Activated gamma-delta T cell (primary cell): ENCODE results near the gene NHSL1.
"Not testable (repeated sequence)": the region's sequence is repeated elsewhere in the genome, so short reads cannot be mapped to it uniquely, and the experiment has no call there.

ENCODE experiments used
- DNase-seq: peaks from one replicate; lab custom pipeline; 2025; lab: John Stamatoyannopoulos, UW

Gene NHSL1

GRCh38 chr6:138428944-138429598 lies 70.2 kb downstream of the NHSL1 start:
- DNase-seq = no peak

GRCh38 chr6:138427701-138428100 lies 71.6 kb downstream of the NHSL1 start:
- no peak for DNase-seq

DNA sequence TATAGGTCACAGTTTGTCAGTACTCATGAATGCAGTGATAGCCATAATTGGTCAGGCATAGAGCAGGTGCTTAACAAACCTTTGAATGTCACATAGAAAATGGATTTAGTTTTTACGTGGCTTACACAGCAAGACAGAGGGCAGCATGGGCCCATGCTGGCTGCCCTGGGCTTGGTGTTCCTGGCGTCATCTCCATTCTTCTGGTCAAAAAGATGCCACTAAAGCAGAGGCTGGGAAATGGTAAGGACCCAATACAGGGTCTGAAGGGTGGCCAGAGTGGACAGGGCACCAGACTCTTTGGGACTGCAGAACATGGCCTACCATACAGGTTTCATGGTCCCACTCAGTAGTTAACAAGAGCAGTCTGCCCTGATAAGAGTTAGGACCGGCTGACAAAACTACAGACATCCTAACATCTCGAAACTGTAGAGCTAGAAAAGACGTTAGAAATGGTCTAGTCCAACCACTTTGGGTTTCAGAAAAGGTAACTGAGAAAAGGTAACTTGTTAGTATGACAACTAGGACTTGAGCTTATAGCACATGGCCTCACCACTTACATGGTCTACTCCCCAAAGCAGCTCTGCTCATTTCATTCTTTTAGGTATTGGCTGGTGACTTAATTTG lies 72.7 kb downstream of the NHSL1 start:
- DNase-seq = no peak

DNA sequence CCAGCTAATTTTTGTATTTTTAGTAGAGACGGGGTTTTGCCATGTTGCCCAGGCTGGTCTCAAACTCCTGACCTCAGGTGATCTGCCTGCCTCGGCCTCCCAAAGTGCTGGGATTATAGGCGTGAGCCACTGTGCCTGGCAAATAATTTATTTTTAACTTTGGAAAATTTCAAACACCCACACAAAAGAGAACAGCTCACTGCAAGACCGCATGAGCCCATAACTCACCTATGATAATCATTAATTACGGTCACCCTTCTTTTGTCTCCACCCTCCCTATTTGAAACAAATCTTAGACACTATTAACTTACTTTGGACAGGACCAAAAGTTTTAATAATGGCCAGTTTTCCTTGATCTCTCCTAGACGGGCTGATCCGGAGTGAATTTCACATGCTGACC lies 74.0 kb downstream of the NHSL1 start:
- DNase-seq = not testable (repeated sequence)

GRCh38 chr6:138424004-138424904 lies 75.0 kb downstream of the NHSL1 start:
- DNase-seq = no peak

GRCh38 chr6:138422861-138423260 lies 76.4 kb downstream of the NHSL1 start:
- DNase-seq = no peak

GRCh38 chr6:138421608-138422007 lies 77.7 kb downstream of the NHSL1 start:
- no peak for DNase-seq

- DNase-seq = no peak
Measured at GRCh38 chr6:138421089-138421488, 78.2 kb downstream of the NHSL1 start.

- no peak for DNase-seq
Measured at GRCh38 chr6:138420356-138420755, 78.9 kb downstream of the NHSL1 start.

DNA sequence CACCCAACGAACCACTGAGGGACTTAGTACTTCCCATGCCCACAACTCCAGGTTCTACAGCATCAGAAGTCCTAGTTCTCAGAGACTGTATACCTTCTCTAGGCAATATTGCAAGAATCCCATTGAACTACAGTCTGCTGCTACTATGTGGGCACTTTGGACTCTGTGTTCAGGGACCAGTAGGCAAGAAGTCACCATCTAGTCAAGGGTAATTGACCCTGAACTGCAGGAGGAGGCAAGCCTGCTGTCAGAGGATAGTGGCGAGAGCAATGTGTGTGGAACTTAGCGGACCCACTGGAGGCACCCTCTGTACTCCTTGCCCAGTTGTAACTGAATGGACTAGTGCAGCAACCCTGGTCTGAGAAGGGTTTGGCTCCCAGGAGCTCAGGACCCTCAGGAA lies 79.5 kb downstream of the NHSL1 start:
- DNase-seq = no peak

GRCh38 chr6:138418118-138418742 lies 81.1 kb downstream of the NHSL1 start:
- no peak for DNase-seq

- no peak for DNase-seq
Measured at GRCh38 chr6:138417493-138418117, 81.7 kb downstream of the NHSL1 start.

GRCh38 chr6:138416206-138416605 lies 83.1 kb downstream of the NHSL1 start:
- DNase-seq = no peak

- DNase-seq = no peak
Measured at GRCh38 chr6:138415125-138415524, 84.2 kb downstream of the NHSL1 start.

- no peak for DNase-seq
Measured at GRCh38 chr6:138410972-138411880, 88.1 kb downstream of the NHSL1 start.

DNA sequence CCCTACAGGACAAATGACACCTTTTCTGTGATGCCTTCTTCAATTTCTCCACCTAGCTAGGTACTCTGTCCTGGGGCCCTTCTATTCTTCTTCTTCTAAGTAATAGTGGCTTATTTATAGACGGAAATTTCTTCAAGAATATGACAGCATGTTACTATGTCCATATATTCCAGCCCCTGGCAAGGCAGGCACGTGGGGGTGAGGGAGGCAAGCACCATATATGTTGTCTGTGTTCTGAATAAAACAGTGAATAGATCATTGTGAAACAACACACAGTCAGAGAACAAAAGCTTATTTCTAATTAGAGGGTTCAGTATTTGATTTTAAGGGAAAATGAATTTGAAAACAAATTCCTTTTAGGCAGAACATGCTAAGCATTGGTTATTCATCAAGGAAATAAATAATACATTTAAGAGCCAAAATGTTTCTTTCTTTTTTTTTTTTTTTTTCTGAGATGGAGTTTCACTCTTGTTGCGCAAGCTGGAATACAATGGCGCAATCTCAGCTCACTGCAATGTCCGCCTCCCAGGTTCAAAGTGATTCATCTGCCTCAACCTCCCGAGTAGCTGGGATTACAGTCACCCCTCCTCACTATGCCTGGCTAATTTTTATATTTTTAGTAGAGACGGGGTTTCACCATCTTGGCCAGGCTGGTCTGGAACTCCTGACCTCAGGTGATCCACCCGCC lies 89.1 kb downstream of the NHSL1 start:
- DNase-seq = no peak

GRCh38 chr6:138406443-138406842 lies 92.9 kb downstream of the NHSL1 start:
- no peak for DNase-seq

- DNase-seq = no peak
Measured at GRCh38 chr6:138405816-138406413, 93.4 kb downstream of the NHSL1 start.

GRCh38 chr6:138404666-138405337 lies 94.5 kb downstream of the NHSL1 start:
- no peak for DNase-seq
